HepG2 (cell line): ENCODE results near the gene IQCN. TPM values are rescaled to one million over a fixed set of nuclear protein-coding genes. Genes with fewer than 3 reads are reported as not detected.

Source experiments
- AGO2 ChIP-seq: fragments of 200-400 bp; formaldehyde crosslinking; optimal IDR thresholded peaks from 2 replicates; pipeline ENCODE3; 2017; ENCODE audit warnings: mild to moderate bottlenecking, low read depth, low read length, moderate library complexity
- BCL6 ChIP-seq: IDR thresholded peaks from 2 replicates; pipeline ENCODE4 v1.6.1; 2016; ENCODE audit warnings: missing genetic modification reagents, missing compliant biosample characterization
- CENPT ChIP-seq: sonication (generic); formaldehyde crosslinking; IDR thresholded peaks from 2 replicates; pipeline ENCODE4 v1.8.0; 2022; ENCODE audit warnings: low read depth, mild to moderate bottlenecking, moderate library complexity, missing genetic modification reagents
- EEA1 ChIP-seq: sonication (generic); formaldehyde crosslinking; IDR thresholded peaks from 2 replicates; pipeline ENCODE4 v1.5.1; 2020; ENCODE audit warnings: mild to moderate bottlenecking, missing genetic modification reagents, borderline replicate concordance
- GATA4 ChIP-seq: sonication (generic); IDR thresholded peaks from 2 replicates; pipeline ENCODE4 v1.6.1; 2016; ENCODE audit warnings: antibody characterized with exemption, low read depth, borderline replicate concordance
- MBD4 ChIP-seq: IDR thresholded peaks from 2 replicates; pipeline ENCODE4 v1.6.1; 2012; ENCODE audit warnings: low read length, inconsistent platforms, borderline replicate concordance
- NFIC ChIP-seq: IDR thresholded peaks from 2 replicates; pipeline ENCODE4 v1.6.1; 2012; ENCODE audit warnings: mild to moderate bottlenecking, low read length, inconsistent platforms
- NFYC ChIP-seq: IDR thresholded peaks from 2 replicates; pipeline ENCODE4 v1.6.1; 2016; ENCODE audit warnings: missing genetic modification reagents, missing compliant biosample characterization
- RARA ChIP-seq: IDR thresholded peaks from 2 replicates; pipeline ENCODE4 v1.6.1; 2016; ENCODE audit warnings: missing genetic modification reagents, missing compliant biosample characterization
- RCOR2 ChIP-seq: IDR thresholded peaks from 2 replicates; pipeline ENCODE4 v1.6.1; 2016; ENCODE audit warnings: missing biosample characterization, missing genetic modification reagents
- SMC3 ChIP-seq: IDR thresholded peaks from 2 replicates; pipeline ENCODE4 v1.6.1; 2011; ENCODE audit warnings: low read length, improper control_type of control experiment
- SNAI1 ChIP-seq: sonication (generic); formaldehyde crosslinking; IDR thresholded peaks from 2 replicates; pipeline ENCODE4 v1.5.0; 2020; ENCODE audit warnings: mild to moderate bottlenecking, missing genetic modification reagents, borderline replicate concordance
- ZFAT ChIP-seq: sonication (generic); formaldehyde crosslinking; conservative IDR thresholded peaks from 2 replicates; pipeline ENCODE4 v1.8.1; 2023; ENCODE audit warnings: missing genetic modification reagents, inconsistent platforms
- ZFP36L2 ChIP-seq: sonication (generic); formaldehyde crosslinking; IDR thresholded peaks from 2 replicates; pipeline ENCODE4 v1.4.0; 2020; ENCODE audit warnings: missing genetic modification reagents
- ZNF674 ChIP-seq: sonication (generic); formaldehyde crosslinking; IDR thresholded peaks from 2 replicates; pipeline ENCODE4 v1.5.0; 2020; ENCODE audit warnings: low read depth, mild to moderate bottlenecking, missing genetic modification reagents
- polyA plus RNA-seq, 8 experiments: library from polyadenylated mRNA; depleted of rRNA in 3 of 8; stranded (reverse) in 7 of 8; unstranded in 1 of 8; fragments of >200 nt; fragmentation: Illumina TruSeq in 4 of 8; extraction: Trizol in 4 of 8; gene quantifications; 2 replicates each; pipeline versions ENCODE4 v1.2.1 to v1.2.3, GENCODE V29; 2011 to 2016; ENCODE audit warnings: low read depth in 4 of 8, missing spikeins in 1 of 8, mixed read lengths in 1 of 8; ENCODE audit not compliant: insufficient read depth in 1 of 8
- total RNA-seq, 5 experiments: library from RNA; depleted of rRNA; stranded (reverse); fragments of >200 nt; fragmentation: Illumina TruSeq; extraction: Trizol; gene quantifications; 2 replicates each; pipeline ENCODE4 v1.2.3, GENCODE V29; 2016; ENCODE audit warnings: low read depth in 1 of 5
- TF ChIP-seq, protein P1 (sequence below), 2 experiments: sonication (generic) in 1 of 2; formaldehyde crosslinking in 1 of 2; IDR thresholded peaks; 2 replicates each; pipeline versions ENCODE4 v1.5.1 to v1.6.1; 2011 to 2020; ENCODE audit warnings: borderline replicate concordance in 1 of 2, low read depth in 1 of 2, low read length in 1 of 2, mild to moderate bottlenecking in 1 of 2, missing genetic modification reagents in 1 of 2, moderate library complexity in 1 of 2
- TF ChIP-seq, protein P2 (sequence below): sonication (generic); formaldehyde crosslinking; IDR thresholded peaks from 2 replicates; pipeline ENCODE4 v1.8.0; 2022; ENCODE audit warnings: missing genetic modification reagents, low read depth, mild to moderate bottlenecking, borderline replicate concordance
- TF ChIP-seq, protein P3 (sequence below): sonication (generic); formaldehyde crosslinking; IDR thresholded peaks from 2 replicates; pipeline ENCODE4 v1.8.0; 2022; ENCODE audit warnings: mild to moderate bottlenecking, missing genetic modification reagents
- TF ChIP-seq, protein P4 (sequence below): IDR thresholded peaks from 2 replicates; pipeline ENCODE4 v1.6.1; 2016; ENCODE audit warnings: mild to moderate bottlenecking, missing biosample characterization, missing genetic modification reagents
- TF ChIP-seq, protein P5 (sequence below): sonication (generic); formaldehyde crosslinking; IDR thresholded peaks from 2 replicates; pipeline ENCODE4 v1.8.1; 2022; ENCODE audit warnings: mild to moderate bottlenecking, missing genetic modification reagents
- TF ChIP-seq, protein P6 (sequence below): sonication (generic); formaldehyde crosslinking; IDR thresholded peaks from 2 replicates; pipeline ENCODE4 v1.4.0; 2020; ENCODE audit warnings: mild to moderate bottlenecking, missing genetic modification reagents

The IQCN gene
- total and polyA plus RNA-seq, 2 of the 13 experiments (the other 11 are each of a cell fraction or from before 2014, with no cell fraction given): 0.04 to 0.18 TPM

DNA sequence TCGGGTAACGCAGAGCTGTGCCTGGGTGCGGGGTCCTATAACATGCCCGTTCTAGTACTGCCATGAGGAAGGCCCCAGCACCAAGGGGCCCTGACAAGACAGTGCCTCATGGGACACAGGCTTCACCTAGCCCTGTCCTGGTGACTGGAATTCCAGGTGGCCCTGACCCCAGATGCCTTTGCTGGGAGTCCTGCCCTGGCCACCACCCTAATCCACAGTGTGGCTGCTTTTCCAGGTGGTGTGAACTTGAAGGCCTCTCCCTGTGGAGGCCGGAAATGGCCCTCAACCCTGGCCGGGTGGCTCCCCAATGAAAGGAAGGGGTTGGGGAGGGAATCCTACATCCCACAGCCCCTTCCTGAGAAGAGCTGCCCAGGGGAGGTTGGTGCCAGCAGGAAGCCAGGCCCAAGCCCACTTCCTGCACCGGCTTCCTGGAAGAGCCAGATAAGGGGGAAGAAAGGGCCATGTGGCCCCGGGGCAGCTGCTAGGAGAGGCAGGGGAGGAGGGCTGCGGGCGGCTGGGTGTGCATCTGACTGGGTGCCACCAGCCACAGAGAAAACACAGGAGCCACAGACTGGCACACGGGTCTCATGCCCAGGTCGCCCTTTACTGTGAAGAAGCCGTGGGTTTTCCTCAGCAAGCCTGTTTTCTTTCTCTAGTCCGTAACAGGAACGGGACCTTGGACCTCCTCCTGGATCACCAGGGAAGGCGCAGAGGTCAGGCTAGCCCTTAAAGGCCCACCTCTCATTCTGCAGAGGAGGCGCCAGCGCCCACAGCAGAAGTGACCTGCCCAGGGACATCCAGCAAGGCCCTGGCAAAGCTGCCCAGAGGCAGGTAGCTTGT is 43.9 kb upstream of the IQCN start (continued):
- TF ChIP-seq, protein P1, sequence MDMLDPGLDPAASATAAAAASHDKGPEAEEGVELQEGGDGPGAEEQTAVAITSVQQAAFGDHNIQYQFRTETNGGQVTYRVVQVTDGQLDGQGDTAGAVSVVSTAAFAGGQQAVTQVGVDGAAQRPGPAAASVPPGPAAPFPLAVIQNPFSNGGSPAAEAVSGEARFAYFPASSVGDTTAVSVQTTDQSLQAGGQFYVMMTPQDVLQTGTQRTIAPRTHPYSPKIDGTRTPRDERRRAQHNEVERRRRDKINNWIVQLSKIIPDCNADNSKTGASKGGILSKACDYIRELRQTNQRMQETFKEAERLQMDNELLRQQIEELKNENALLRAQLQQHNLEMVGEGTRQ (IDR thresholded peaks at IDR 0.05; ENCODE audit: low read depth, low read length): no peak
- TF ChIP-seq, protein P1 (CRISPR knock-in tag; IDR thresholded peaks at IDR 0.05; ENCODE audit: borderline replicate concordance): no peak
- TF ChIP-seq, protein P2, sequence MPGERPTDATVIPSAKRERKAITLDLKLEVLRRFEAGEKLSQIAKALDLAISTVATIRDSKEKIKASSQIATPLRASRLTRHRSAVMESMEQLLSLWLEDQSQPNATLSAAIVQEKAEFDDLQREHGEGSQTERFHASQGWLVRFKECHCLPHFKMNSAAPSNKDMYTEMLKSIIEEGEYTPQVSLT (CRISPR knock-in tag): no peak
- TF ChIP-seq ZFAT (CRISPR knock-in tag) (no peak), MBD4 (no peak), NFYC (no peak), SMC3 (no peak), BCL6 (CRISPR knock-in tag) (peak; percentile 42), ZFP36L2 (CRISPR knock-in tag) (no peak), SNAI1 (CRISPR knock-in tag) (0 out of 2 replicates have a peak, but pooled peaks have one; percentile 7), NFIC (no peak), ZNF674 (no peak), AGO2 (peak; percentile 68), GATA4 (no peak), CENPT (CRISPR knock-in tag) (no peak), EEA1 (CRISPR knock-in tag) (no peak), RARA (CRISPR knock-in tag) (peak; percentile 87), RCOR2 (CRISPR knock-in tag) (no peak)
- TF ChIP-seq, protein P3, sequence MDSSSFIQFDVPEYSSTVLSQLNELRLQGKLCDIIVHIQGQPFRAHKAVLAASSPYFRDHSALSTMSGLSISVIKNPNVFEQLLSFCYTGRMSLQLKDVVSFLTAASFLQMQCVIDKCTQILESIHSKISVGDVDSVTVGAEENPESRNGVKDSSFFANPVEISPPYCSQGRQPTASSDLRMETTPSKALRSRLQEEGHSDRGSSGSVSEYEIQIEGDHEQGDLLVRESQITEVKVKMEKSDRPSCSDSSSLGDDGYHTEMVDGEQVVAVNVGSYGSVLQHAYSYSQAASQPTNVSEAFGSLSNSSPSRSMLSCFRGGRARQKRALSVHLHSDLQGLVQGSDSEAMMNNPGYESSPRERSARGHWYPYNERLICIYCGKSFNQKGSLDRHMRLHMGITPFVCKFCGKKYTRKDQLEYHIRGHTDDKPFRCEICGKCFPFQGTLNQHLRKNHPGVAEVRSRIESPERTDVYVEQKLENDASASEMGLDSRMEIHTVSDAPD (CRISPR knock-in tag): no peak
- TF ChIP-seq, protein P4, sequence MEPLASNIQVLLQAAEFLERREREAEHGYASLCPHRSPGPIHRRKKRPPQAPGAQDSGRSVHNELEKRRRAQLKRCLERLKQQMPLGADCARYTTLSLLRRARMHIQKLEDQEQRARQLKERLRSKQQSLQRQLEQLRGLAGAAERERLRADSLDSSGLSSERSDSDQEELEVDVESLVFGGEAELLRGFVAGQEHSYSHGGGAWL (CRISPR knock-in tag): no peak
- TF ChIP-seq, protein P5, sequence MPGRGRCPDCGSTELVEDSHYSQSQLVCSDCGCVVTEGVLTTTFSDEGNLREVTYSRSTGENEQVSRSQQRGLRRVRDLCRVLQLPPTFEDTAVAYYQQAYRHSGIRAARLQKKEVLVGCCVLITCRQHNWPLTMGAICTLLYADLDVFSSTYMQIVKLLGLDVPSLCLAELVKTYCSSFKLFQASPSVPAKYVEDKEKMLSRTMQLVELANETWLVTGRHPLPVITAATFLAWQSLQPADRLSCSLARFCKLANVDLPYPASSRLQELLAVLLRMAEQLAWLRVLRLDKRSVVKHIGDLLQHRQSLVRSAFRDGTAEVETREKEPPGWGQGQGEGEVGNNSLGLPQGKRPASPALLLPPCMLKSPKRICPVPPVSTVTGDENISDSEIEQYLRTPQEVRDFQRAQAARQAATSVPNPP: no peak
- TF ChIP-seq, protein P6, sequence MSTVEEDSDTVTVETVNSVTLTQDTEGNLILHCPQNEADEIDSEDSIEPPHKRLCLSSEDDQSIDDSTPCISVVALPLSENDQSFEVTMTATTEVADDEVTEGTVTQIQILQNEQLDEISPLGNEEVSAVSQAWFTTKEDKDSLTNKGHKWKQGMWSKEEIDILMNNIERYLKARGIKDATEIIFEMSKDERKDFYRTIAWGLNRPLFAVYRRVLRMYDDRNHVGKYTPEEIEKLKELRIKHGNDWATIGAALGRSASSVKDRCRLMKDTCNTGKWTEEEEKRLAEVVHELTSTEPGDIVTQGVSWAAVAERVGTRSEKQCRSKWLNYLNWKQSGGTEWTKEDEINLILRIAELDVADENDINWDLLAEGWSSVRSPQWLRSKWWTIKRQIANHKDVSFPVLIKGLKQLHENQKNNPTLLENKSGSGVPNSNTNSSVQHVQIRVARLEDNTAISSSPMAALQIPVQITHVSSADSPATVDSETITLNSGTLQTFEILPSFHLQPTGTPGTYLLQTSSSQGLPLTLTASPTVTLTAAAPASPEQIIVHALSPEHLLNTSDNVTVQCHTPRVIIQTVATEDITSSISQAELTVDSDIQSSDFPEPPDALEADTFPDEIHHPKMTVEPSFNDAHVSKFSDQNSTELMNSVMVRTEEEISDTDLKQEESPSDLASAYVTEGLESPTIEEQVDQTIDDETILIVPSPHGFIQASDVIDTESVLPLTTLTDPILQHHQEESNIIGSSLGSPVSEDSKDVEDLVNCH: 0 out of 2 replicates have a peak, but pooled peaks have one; percentile 60
